Measurements from ENCODE around the gene GIPR. TPM values are rescaled to one million over a fixed set of nuclear protein-coding genes. Genes with fewer than 3 reads are reported as not detected.

Gene GIPR
- total RNA-seq, 6 donors from 2014 or later: 2.9 to 17.8 (median 6.0) TPM

DNA sequence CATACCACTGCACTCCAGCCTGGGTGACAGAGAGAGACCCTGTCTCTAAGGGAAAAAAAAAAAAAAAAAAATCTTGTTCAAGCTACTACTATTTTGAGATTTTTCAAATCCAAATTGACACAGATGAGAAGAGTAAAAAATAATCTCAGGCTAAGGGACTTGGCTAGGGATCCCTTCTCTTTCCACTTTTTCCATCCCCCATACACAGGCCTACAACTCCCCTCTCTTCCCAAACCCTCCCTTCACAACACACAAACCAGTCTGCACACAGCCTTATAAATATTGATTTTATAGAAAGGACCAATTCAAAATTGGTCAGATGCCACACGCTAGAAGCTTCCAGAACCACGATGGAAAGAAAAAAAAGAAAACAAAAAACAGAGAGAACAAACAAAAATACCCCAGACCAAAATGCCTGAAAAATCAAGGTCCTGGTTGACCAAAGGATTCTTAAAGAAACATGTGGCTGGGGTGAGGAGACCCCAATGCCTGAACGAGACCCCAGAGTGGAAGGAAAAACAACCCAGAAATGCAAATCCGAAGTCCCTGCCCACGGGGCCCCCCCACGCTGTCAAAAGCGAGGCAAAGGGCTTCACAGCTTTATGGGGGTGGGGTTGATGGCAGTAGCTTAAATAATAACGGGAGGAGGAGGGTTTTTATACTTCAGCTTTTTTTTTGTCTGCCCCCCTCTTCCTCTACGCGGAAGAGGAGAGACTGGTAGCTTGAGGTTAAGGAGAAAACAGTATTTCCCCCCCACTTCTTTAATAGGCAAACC lies 42.5 kb downstream of the GIPR start:
- Histone ChIP-seq H3K4me3 (no peak overlapping the region), H3K36me3 (peaks cover 4 to 27% (median 21%) of the 10 kb centered on the region in 4 donors), H3K9me3 (no peaks in the 10 kb centered on the region), H3K4me1 (no peaks in the 10 kb centered on the region), H3K27me3 (no peaks in the 10 kb centered on the region), H3K27ac (no peak overlapping the region)
- no peak for ATAC-seq (ENCODE audit: low FRiP score in 2 of 2)
- DNase-seq: no peak
- WGBS, 2 donors: 77 to 79% methylated on average over 10 of the region's 10 CpGs
- TF ChIP-seq, protein P1, sequence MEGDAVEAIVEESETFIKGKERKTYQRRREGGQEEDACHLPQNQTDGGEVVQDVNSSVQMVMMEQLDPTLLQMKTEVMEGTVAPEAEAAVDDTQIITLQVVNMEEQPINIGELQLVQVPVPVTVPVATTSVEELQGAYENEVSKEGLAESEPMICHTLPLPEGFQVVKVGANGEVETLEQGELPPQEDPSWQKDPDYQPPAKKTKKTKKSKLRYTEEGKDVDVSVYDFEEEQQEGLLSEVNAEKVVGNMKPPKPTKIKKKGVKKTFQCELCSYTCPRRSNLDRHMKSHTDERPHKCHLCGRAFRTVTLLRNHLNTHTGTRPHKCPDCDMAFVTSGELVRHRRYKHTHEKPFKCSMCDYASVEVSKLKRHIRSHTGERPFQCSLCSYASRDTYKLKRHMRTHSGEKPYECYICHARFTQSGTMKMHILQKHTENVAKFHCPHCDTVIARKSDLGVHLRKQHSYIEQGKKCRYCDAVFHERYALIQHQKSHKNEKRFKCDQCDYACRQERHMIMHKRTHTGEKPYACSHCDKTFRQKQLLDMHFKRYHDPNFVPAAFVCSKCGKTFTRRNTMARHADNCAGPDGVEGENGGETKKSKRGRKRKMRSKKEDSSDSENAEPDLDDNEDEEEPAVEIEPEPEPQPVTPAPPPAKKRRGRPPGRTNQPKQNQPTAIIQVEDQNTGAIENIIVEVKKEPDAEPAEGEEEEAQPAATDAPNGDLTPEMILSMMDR (IDR thresholded peaks at IDR 0.05): no peak

DNA sequence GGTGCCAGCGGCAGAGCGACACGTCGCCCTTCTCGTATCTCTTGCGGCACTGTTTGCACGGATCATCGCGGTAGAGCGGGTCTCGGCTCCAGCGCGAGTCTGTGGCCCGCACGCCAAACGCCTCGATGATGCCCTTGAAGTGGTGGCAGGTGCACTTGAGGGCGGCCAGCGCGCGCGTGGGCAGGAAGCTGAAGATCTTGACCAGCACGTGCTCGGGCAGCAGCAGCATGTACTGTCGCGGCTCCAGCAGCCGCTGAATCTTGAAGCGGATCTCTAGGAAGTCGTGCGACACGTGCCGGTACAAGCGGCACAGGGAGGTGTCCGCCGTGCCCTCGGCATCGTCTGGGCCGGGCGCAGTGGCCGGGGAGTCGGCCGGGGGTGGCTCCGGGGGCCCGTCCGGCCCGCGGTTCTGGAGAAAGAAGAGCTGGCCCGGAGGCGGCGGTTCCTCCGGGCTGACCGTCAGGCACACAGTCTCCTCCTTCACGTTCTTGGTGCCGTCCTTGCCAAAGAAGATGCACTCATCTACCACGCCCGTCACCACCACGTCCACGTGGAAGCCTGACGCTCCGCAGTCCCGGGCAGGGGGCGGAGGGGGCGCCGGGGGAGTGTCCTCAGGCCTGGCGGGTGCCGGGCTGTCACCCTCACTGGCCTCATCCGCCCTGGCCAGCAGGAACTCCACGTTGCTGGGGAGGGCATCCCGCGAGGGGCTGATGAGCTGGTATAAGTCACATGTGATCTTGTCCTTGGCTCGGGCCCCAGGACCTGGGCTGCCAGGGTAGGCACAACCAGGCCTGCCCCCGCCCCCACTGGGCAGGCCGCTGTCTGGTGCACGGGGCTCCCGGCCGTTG lies 44.1 kb downstream of the GIPR start:
- ATAC-seq (ENCODE audit: low FRiP score in 2 of 2): no peak
- Histone ChIP-seq H3K9me3 (no peaks in the 10 kb centered on the region), H3K36me3 (peaks cover 4 to 27% (median 21%) of the 10 kb centered on the region in 4 donors), H3K4me1 (peaks cover 9 to 10% (median 10%) of the 10 kb centered on the region in 4 donors), H3K27me3 (no peaks in the 10 kb centered on the region), H3K4me3 (no peak overlapping the region), H3K27ac (no peak overlapping the region)
- no peak for TF ChIP-seq POLR2AphosphoS5 (IDR thresholded peaks at IDR 0.05)
- TF ChIP-seq EP300 (IDR thresholded peaks at IDR 0.05): no peak
- TF ChIP-seq, protein P1 (IDR thresholded peaks at IDR 0.05): no peak
- peak in 1 of 2 donors; percentile 82 for DNase-seq
- WGBS, 2 donors: 91 to 94% methylated on average over 39 to 64 of the region's 76 CpGs

DNA sequence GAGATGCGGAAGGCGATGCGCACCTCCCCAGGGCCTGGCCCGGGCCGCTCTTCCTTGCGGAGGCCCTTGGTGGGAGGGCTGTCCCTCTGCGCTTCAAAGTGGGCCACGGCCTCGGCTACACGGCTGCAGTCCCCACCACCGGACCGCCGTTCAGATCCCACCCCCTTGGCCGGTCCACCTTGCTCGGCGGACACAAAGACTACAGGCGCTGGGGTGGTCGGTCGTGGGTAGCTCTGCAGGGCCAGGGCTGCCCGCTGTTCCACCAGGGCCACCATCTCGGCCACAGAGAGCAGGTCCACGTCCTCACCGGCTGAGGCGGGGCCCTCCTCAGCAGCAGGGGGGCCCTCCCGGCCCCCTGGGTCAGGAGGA lies 44.7 kb downstream of the GIPR start:
- Histone ChIP-seq H3K27me3 (no peaks in the 10 kb centered on the region), H3K36me3 (peaks cover 4 to 27% (median 21%) of the 10 kb centered on the region in 4 donors), H3K9me3 (no peaks in the 10 kb centered on the region), H3K27ac (no peak overlapping the region), H3K4me1 (peaks cover 9 to 10% (median 10%) of the 10 kb centered on the region in 4 donors), H3K4me3 (no peak overlapping the region)
- WGBS, 2 donors: 80 to 94% methylated on average over 1 to 18 of the region's 25 CpGs
- DNase-seq (peak in 1 of 2 donors; percentile 80), ATAC-seq (ENCODE audit: low FRiP score in 2 of 2) (no peak)
- TF ChIP-seq EP300 (IDR thresholded peaks at IDR 0.05) (no peak), POLR2AphosphoS5 (IDR thresholded peaks at IDR 0.05) (no peak), POLR2A (IDR thresholded peaks at IDR 0.05) (no peak)
- TF ChIP-seq, protein P1 (IDR thresholded peaks at IDR 0.05): no peak

DNA sequence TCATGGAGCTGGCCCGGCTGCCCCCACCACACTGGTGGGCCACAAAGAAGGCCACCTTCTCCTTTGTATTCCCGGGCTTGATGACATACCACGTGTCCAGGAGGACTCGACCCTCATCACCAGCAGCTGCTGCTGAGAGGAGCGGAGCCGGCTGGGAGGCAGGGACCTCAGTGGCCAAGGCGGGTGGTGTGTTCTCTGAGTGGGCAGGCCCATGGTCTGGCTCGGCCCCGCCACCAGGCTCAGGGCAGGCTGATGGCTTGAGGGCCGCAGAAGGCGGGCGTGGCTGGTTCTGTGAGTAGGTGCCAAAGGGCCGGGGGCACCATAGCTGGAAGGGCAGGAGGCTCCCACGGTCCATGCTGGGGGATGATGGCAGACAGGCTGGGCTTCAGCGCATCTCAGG lies 45.1 kb downstream of the GIPR start:
- Histone ChIP-seq H3K27me3 (no peaks in the 10 kb centered on the region), H3K36me3 (peaks cover 4 to 27% (median 21%) of the 10 kb centered on the region in 4 donors), H3K4me3 (no peak overlapping the region), H3K9me3 (no peaks in the 10 kb centered on the region), H3K4me1 (peaks cover 12 to 15% (median 14%) of the 10 kb centered on the region in 4 donors), H3K27ac (no peak overlapping the region)
- TF ChIP-seq POLR2A (IDR thresholded peaks at IDR 0.05): no peak
- WGBS, 2 donors: 90 to 96% methylated on average over 13 to 14 of the region's 15 CpGs
- ATAC-seq (ENCODE audit: low FRiP score in 2 of 2): no peak
- peak in 1 of 2 donors; percentile 77 for DNase-seq

DNA sequence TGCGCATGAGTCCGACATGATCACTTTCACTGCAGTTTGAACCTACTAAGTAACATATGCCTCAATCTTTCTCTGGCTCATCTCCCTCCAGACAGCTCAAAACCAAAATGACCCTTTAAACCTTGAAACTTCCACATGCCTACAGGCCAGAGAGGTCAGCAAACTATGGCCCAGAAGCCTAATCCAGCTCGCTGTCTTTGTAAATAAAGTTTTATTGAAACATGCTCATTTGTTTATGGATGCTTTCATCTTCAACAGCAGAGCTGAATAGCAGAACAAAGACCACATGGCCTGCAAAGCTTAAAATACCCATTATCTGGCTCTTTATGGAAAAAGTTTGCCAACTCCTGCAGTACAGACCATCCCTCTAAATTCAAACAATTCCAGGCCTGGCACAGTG lies 47.1 kb downstream of the GIPR start:
- WGBS, 2 donors: 94 to 98% methylated on average over 3 of the region's 3 CpGs
- no peak for TF ChIP-seq EP300 (IDR thresholded peaks at IDR 0.05)
- TF ChIP-seq POLR2AphosphoS5 (IDR thresholded peaks at IDR 0.05): no peak
- TF ChIP-seq, protein P1 (IDR thresholded peaks at IDR 0.05): no peak
- no peak for TF ChIP-seq POLR2A (IDR thresholded peaks at IDR 0.05)
- H3K27me3 ChIP-seq: no peaks in the 10 kb centered on the region
- peaks cover 4 to 27% (median 21%) of the 10 kb centered on the region in 4 donors for H3K36me3 ChIP-seq
- ATAC-seq (ENCODE audit: low FRiP score in 2 of 2): no peak
- H3K9me3 ChIP-seq: no peaks in the 10 kb centered on the region
- H3K27ac ChIP-seq: no peak overlapping the region
- no peak overlapping the region for H3K4me3 ChIP-seq
- H3K4me1 ChIP-seq: peaks cover 16 to 17% (median 17%) of the 10 kb centered on the region in 4 donors
- DNase-seq: no peak

All from upper lobe of left lung (tissue), 6 donors.